GM19043 (cell line): ENCODE data around the gene CCL16.
"Not testable (repeated sequence)": the region's sequence is repeated elsewhere in the genome, so short reads cannot be mapped to it uniquely, and the experiment has no call there.

Source experiments
- ATAC-seq: cut with Tn5 transposase; IDR thresholded peaks from one replicate; pipeline ENCODE4 v1.9.1; 2021; ENCODE audit warnings: low read depth; ENCODE audit not compliant: unreplicated experiment

CCL16 gene

GRCh38 chr17:35943537-35943936, 37.8 kb downstream of the CCL16 start, which contains the start of gene LYZL6:
LYZL6 (minus strand) TSS chr17:35943713; CDS start chr17:35939356, 4,357 bp downstream.
- no peak for ATAC-seq

GRCh38 chr17:35942588-35943186, 38.6 kb downstream of the CCL16 start:
- ATAC-seq = no peak

- ATAC-seq = not testable (repeated sequence)
These were observed 42.8 kb downstream of the CCL16 start for GRCh38 chr17:35938492-35938891.

GRCh38 chr17:35936063-35936462, 45.2 kb downstream of the CCL16 start:
- no peak for ATAC-seq

- no peak for ATAC-seq
These were observed 46.5 kb downstream of the CCL16 start for GRCh38 chr17:35934760-35935159.

- ATAC-seq = no peak
These were observed 48.7 kb downstream of the CCL16 start for GRCh38 chr17:35932586-35932985.

DNA sequence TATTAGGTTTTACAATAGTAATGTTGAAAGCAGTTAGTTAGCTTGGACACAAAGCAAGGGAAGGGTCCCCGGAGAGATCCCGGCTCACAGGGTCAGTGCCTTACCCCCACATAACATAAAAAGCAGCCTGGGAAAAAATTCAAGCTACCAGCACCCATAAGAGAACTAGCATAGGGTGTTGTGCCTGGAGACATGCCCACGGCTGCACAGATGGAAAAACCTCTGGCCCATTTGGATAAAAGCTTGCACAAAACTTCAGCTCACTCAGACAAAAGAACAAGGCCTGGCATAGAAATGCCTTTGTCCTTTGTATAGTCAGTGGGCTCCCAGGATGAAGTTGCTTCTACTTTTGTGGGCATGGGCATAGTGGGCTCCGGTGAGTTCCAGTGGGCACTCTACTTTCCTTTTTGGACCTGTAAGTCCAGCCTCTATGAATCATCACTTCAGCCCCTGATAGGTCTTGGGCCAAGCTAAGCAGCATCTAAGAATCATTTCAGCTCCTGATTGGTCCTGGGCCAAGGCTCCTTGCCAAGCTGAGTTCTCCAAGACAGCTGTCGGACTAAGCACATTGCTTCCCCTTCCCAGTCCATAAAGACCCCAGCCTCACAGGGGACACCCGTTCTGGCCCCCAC, 49.4 kb downstream of the CCL16 start:
- no peak for ATAC-seq

DNA sequence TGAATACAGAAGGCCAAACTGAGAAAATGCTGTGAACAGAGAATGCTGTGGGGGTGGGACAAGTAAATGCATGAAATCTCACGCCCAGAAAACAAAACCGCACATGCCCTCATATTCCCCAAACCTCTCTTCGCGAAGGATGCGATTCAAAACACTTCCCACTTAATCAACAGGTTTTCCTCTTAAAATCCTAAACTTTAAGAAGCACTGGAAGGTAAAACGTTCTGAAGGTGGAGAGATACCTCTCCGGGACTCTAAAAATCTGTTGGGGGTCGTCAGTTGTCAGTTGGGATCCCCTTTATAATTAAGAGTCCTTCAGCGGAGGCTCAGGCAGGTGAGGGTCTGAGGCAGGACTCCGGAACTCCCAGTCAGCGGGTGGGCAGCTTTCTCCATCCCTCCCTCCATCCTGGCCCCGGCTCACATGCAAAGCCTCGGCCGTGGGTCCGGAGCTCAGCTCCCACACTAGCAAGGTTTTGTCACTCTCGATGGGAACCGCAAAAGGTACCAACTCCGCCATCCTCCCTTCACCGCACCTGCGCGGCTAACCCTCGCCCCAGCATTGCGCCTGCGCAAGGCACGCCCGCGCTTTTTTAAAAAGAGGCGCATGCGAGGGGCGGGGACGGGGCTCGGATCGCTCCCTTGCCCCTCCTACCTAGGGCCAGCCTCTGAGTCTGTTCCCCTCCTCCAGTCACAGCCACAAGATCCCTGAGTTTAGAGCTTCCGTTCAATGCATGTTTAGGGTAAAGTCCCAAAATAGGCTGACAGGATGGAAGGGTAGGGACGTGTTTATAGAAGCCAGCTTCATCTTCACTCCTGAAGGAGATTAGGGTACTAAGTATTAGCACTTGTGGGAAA, 50.9 kb downstream of the CCL16 start, which contains the start of gene RDM1:
RDM1 (minus strand) TSS at position 563 of the 855 bp plus-strand sequence; CDS start at position 517, 46 bp downstream.
- no peak for ATAC-seq

DNA sequence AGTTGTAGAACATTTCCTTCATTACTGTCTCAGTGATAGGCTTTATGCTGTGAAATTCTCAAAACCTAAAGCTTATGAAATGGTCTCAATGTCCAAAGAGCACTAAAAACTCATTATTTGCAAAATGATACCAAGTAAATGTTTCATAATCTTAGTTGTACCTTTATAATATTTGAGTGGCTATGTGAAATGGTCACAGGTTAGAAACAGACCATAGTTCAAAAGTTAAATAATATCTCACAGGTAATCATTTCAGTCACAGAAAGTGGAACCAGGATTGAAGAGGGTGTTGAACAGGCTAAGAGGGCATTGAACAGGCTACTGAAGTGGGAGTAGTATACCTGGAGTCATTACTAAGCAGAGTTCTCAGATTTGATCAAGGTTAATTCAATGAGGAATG, 53.6 kb downstream of the CCL16 start:
- ATAC-seq = no peak
